ENCODE results near the gene ZNF580.

- no peak for TF ChIP-seq CREB1 (IDR thresholded peaks at IDR 0.05; ENCODE audit: low read depth)
- TF ChIP-seq ZBTB7A (IDR thresholded peaks at IDR 0.05; ENCODE audit: low read depth): no peak
- no peak for TF ChIP-seq REST (IDR thresholded peaks at IDR 0.05; ENCODE audit: low read depth)
- TF ChIP-seq TAF1 (IDR thresholded peaks at IDR 0.05; ENCODE audit: low read depth): no peak
- no peak for TF ChIP-seq FOXM1 (IDR thresholded peaks at IDR 0.05; ENCODE audit: borderline replicate concordance, low read depth)
These were observed 25.9 kb upstream of the ZNF580 start for GRCh38 chr19:55614711-55615542.

All from Ishikawa (cell line).